GM20431 (cell line): ENCODE measurements around the gene RHOA.
"Not testable (repeated sequence)": the region's sequence is repeated elsewhere in the genome, so short reads cannot be mapped to it uniquely, and the experiment has no call there.

ENCODE experiments used
- in situ Hi-C: fragments of 300-500 bp; cut with MseI, MboI; formaldehyde crosslinking; loops from one replicate; pipeline ENCODE4 v1.15.0; 2020; ENCODE audit warnings: low sequenced_read_pairs; ENCODE audit not compliant: unreplicated experiment

RHOA gene

DNA sequence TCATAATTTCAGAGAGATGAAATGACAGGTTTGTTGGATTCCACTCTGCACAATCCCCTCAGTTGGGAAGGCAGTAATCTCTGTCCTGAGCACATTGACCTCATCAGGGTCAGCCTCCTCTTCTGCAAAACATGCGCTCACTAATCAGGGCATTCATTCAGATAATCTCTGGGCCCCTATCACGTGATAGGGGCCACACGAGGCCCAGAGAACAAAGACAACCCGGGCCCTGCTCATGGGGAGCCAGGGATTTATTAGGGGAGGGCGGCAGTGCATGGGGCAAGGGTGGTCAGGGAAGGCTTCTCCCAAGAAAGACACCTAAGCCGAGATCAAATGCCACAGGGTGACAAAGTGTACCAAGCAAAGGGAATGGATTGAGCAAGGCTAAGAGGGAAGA lies 1.6 kb upstream of the RHOA start:
- in situ Hi-C loops, result no loop called here

- in situ Hi-C loops, result no loop called here
These were observed 1.0 kb upstream of the RHOA start for GRCh38 chr3:49412632-49413337.

- in situ Hi-C loops, result no loop called here
These were observed 225 bp downstream of the RHOA start for GRCh38 chr3:49411535-49411967.

DNA sequence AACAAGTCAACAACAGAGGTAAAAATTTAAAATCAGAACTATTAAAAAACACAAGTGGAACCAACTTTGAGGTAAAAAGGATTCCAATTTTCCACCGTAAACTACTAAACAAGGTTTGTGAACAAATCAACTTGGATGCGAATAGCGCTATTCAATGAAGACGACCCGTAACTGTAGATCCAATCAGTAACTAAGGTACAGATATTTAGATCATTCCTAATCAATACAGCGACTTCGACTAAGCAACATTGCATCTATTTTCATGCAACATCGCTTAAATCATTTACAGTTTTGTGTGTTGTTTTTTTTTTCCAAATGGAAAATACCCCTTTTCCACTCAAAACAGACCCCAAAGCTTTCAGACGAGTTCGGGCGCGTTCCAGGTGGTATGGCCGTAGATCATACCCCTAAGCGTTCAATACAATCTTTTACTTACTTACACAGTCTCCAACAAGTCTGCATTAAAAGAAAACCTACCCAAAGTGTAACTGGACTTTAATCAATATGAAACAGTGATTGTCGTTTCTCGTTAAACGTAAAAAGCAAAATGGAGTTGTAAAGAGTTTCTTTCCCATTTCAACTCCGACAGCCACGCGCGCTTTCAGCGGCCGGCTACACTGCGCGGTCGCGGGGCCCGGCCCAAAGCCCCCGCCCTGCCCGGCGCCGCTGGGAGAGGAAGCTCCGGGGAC lies 786 bp downstream of the RHOA start:
- in situ Hi-C loops, result no loop called here

GRCh38 chr3:49410066-49410845 lies 1.5 kb downstream of the RHOA start:
- in situ Hi-C loops, result no loop called here

- in situ Hi-C loops, result no loop called here
These were observed 4.9 kb downstream of the RHOA start for GRCh38 chr3:49406571-49407565.

DNA sequence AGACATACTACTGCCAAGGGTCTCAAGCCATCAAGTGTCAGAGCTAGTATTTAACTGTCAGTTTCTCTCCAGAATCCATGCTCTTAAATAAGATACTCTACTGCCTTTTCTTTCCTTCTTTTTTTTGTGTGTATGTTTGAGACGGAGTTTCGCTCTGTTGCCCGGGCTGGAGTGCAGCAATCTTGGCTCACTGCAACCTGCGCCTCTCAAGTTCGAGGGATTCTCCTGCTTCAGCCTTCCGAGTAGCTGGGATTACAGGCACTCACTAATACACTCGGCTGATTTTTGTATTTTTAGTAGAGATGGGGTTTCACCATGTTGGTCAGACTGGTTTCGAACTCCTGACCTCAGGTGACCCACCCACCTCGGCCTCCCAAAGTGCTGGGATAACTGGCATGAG lies 6.2 kb downstream of the RHOA start:
- in situ Hi-C loops, result not testable (repeated sequence)

DNA sequence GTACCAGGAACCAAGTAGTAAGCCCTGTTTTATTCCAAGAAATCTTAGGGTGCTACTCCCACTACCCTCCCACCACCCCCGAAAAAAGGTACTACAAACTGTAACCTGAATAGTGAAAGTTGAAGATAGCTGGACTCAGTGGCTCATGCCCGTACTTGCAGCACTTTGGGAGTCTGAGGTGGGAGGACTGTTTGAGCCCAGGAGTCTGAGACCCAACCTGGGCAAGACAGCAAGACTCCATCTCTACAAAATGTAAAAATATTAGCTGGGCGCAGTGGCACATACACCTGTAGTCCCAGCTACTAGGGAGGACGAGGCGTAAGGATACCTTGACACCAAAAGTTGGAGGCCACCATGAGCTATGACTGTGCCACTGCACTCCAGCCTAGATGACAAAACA lies 7.9 kb downstream of the RHOA start:
- in situ Hi-C loops, result no loop called here

GRCh38 chr3:49401766-49402165 lies 10.0 kb downstream of the RHOA start:
- in situ Hi-C loops, result no loop called here

GRCh38 chr3:49399461-49399860 lies 12.3 kb downstream of the RHOA start:
- in situ Hi-C loops, result no loop called here

GRCh38 chr3:49397470-49397869 lies 14.3 kb downstream of the RHOA start:
- in situ Hi-C loops, result no loop called here

DNA sequence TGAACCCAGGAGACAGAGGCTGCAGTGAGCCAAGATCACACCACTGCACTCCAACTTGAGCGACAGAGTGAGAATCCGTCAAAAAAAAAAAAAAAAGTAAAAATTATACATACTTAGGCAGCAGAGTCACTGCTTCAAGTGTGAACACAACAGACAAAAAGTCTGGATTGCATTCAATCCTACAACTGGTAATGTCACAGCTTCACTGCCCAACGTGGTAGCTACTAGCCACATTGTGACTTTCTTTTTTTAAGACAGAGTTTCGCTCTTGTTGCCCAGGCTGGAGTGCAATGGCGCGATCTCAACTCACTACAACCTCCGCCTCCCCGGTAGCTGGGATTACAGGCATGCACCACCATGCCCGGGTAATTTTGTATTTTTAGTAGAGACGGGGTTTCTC lies 20.5 kb downstream of the RHOA start:
- in situ Hi-C loops, result not testable (repeated sequence)

DNA sequence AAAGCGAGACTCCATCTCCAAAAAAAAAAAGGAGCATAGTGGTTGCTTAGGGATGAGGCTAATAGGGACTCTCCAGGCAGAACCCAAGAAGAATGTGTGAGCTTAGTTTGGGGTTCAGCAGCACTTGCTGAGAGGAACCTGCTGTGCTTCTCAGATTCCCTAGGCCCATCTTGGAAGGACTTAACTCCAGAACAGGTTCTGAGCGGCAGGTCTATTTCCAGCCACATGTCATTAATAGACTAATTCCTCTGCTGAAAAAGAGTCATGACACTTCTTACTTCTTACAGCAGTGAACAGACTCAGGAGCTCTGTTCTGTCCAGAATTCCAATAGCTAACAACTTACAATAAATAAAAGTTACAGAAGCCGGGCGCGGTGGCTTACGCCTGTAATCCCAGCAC lies 22.5 kb downstream of the RHOA start:
- in situ Hi-C loops, result no loop called here

- in situ Hi-C loops, result no loop called here
These were observed 23.4 kb downstream of the RHOA start for GRCh38 chr3:49388289-49388820.

DNA sequence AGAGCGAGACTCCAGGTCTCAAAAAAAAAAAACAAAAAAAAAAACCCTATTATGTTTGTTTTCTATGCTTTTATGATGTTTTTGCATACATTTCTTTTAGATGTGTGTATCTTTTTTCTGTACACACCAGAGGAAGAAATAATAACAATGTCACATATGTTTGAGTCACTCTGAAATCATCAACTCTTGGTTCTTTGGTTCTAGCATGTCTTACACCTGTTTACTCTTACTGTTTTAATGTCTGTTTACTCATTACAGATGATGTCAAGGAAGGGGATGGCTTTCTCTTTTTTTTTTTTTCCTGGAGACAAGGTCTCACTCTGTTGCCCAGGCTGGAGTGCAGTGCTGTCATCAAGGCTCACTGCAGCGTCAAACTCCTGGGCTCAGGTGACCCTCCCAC lies 24.1 kb downstream of the RHOA start:
- in situ Hi-C loops, result no loop called here

DNA sequence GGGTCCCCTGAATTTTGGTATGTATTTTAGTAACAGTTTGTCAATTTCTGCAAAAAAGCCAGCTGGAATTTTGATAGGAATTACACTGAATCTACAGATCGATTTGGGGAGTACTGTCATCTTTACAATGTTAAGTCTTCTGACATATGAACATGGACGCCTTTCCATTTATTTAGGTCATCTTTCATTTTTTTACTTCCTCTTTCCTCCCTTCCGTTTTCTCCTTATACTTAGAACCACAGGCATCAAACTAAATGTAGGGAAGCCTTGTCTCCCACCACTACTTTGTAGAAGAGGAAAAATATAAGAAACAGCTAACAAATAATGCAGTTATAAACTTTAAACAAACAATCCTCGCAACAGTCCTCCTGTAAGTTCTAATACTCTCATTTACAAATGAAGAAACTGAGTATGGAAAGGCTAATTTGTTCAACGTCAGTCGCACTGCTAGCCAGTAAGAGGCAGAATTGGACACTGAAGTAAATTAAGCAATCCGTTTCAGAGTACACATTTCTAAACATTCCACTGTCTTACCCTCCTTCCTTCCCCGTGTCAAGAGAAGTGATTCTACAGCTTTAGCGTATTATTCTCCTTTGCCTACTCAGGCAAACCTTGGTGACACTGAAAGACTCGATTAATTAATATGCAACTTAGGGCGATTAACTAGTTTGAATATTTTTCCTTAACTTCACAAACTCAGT lies 25.6 kb downstream of the RHOA start:
- in situ Hi-C loops, result no loop called here

DNA sequence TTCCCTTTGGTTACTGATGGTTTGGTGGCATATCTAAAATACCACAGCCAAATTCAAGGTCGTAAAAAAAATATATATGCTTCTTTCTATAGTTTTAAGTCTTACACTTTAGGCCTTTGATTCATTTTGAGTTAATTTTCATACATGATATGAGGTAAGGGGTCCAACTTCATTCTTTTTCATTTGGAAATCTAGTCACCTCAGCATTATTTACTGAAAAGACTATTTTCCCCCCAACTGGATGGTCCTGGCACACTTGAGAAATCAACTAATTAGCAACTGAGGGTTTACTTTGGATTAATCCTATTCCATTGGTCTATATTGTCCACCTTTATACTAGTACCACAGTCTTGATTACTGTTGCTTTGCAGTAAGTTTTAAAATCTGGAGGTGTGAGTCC lies 26.2 kb downstream of the RHOA start:
- in situ Hi-C loops, result no loop called here

GRCh38 chr3:49383387-49383786 lies 28.4 kb downstream of the RHOA start:
- in situ Hi-C loops, result no loop called here

GRCh38 chr3:49378249-49378895 lies 33.4 kb downstream of the RHOA start:
- in situ Hi-C loops, result no loop called here
